WTC11 (cell line): ENCODE data around the gene SORL1. TPM values are rescaled to one million over a fixed set of nuclear protein-coding genes. Genes with fewer than 3 reads are reported as not detected.

Experiments used
- ATAC-seq: fragments of 200-7000 bp; cut with Tn5 transposase; 2 replicates; pipeline ENCODE4 v1.10.0; 2021; ENCODE audit warnings: mild to moderate bottlenecking, moderate library complexity
- CTCF ChIA-PET: fragments of 300-600 bp; sonication (Branson Sonifier 250); formaldehyde crosslinking; loops from one replicate; lab custom pipeline; 2021; ENCODE audit warnings: antibody characterized with exemption; lab: Charles Lee
- POLR2A ChIA-PET: fragments of 350-600 bp; sonication (Branson Sonifier 250); formaldehyde crosslinking; loops from one replicate; lab custom pipeline; 2021; ENCODE audit warnings: antibody characterized with exemption; lab: Charles Lee
- DNase-seq: peaks from one replicate; pipeline ENCODE4 v3.0.0; 2021; ENCODE audit warnings: low spot score
- H3K27ac Mint-ChIP-seq: 2 replicates; pipeline ENCODE4 v1.8.0; 2021; ENCODE audit warnings: mixed read lengths
- H3K27me3 Mint-ChIP-seq: 2 replicates; pipeline ENCODE4 v1.8.0; 2021; ENCODE audit warnings: low read depth, mild to moderate bottlenecking, moderate library complexity, mixed read lengths
- H3K36me3 Mint-ChIP-seq: 2 replicates; pipeline ENCODE4 v1.8.0; 2021; ENCODE audit warnings: mixed read lengths
- H3K4me1 Mint-ChIP-seq: 2 replicates; pipeline ENCODE4 v1.8.0; 2022; ENCODE audit warnings: mixed read lengths
- H3K4me3 Mint-ChIP-seq: 2 replicates; pipeline ENCODE4 v1.8.0; 2021; ENCODE audit warnings: mild to moderate bottlenecking, moderate library complexity, mixed read lengths
- H3K9me3 Mint-ChIP-seq: 2 replicates; pipeline ENCODE4 v1.8.0; 2021; ENCODE audit warnings: mixed read lengths
- CREM ChIP-seq: sonication (generic); formaldehyde crosslinking; IDR thresholded peaks from 2 replicates; pipeline ENCODE4 v1.8.1; 2022; ENCODE audit warnings: mild to moderate bottlenecking, missing genetic modification reagents, moderate library complexity
- CTCF ChIP-seq: fragments of 200-600 bp; IDR thresholded peaks from 2 replicates; pipeline ENCODE4 v1.8.0; 2022; ENCODE audit warnings: antibody characterized with exemption
- ELF4 ChIP-seq: sonication (generic); formaldehyde crosslinking; IDR thresholded peaks from 2 replicates; pipeline ENCODE4 v1.8.1; 2022; ENCODE audit warnings: low read depth, mild to moderate bottlenecking, moderate library complexity, missing genetic modification reagents
- ETV6 ChIP-seq: sonication (generic); formaldehyde crosslinking; IDR thresholded peaks from 2 replicates; pipeline ENCODE4 v1.8.1; 2022; ENCODE audit warnings: mild to moderate bottlenecking, missing genetic modification reagents
- FOXK1 ChIP-seq: sonication (generic); formaldehyde crosslinking; IDR thresholded peaks from 2 replicates; pipeline ENCODE4 v1.8.0; 2022; ENCODE audit warnings: mild to moderate bottlenecking, moderate library complexity, missing genetic modification reagents
- FOXP1 ChIP-seq: sonication (generic); formaldehyde crosslinking; IDR thresholded peaks from 2 replicates; pipeline ENCODE4 v1.8.0; 2022; ENCODE audit warnings: missing genetic modification reagents, mild to moderate bottlenecking, moderate library complexity, borderline replicate concordance
- GABPB1 ChIP-seq: sonication (generic); formaldehyde crosslinking; IDR thresholded peaks from 2 replicates; pipeline ENCODE4 v1.8.1; 2023; ENCODE audit warnings: mild to moderate bottlenecking, missing genetic modification reagents
- GTF2I ChIP-seq: fragments of 250-450 bp; sonication (Bioruptor Pico); conservative IDR thresholded peaks from 2 replicates; pipeline ENCODE4 v1.4.0; 2021; ENCODE audit warnings: mild to moderate bottlenecking
- JAZF1 ChIP-seq: fragments of 250-450 bp; sonication (Bioruptor Pico); IDR thresholded peaks from 2 replicates; pipeline ENCODE4 v1.9.0; 2021; ENCODE audit warnings: moderate library complexity, mild to moderate bottlenecking, inconsistent platforms
- JUN ChIP-seq: sonication (generic); formaldehyde crosslinking; IDR thresholded peaks from 2 replicates; pipeline ENCODE4 v1.8.0; 2023; ENCODE audit warnings: mild to moderate bottlenecking, missing genetic modification reagents
- KAT7 ChIP-seq: sonication (generic); formaldehyde crosslinking; IDR thresholded peaks from 2 replicates; pipeline ENCODE4 v1.8.1; 2023; ENCODE audit warnings: missing genetic modification reagents, mild to moderate bottlenecking, borderline replicate concordance
- NFYB ChIP-seq: sonication (generic); formaldehyde crosslinking; conservative IDR thresholded peaks from 2 replicates; pipeline ENCODE4 v1.8.0; 2022; ENCODE audit warnings: low read depth, missing genetic modification reagents
- PREB ChIP-seq: sonication (generic); formaldehyde crosslinking; IDR thresholded peaks from 2 replicates; pipeline ENCODE4 v1.8.1; 2022; ENCODE audit warnings: mild to moderate bottlenecking, missing genetic modification reagents, moderate library complexity, borderline replicate concordance
- TEAD4 ChIP-seq: sonication (generic); formaldehyde crosslinking; IDR thresholded peaks from 2 replicates; pipeline ENCODE4 v1.8.0; 2022; ENCODE audit warnings: mild to moderate bottlenecking, missing genetic modification reagents
- ZMAT4 ChIP-seq: fragments of 250-450 bp; sonication (Bioruptor Pico); IDR thresholded peaks from 2 replicates; pipeline ENCODE4 v1.9.0; 2021; ENCODE audit warnings: mild to moderate bottlenecking
- total RNA-seq: library from RNA; stranded (reverse); gene quantifications from 3 replicates; pipeline ENCODE4 v1.2.3, GENCODE V29; 2021
- TF ChIP-seq, protein P1 (sequence below): sonication (generic); formaldehyde crosslinking; IDR thresholded peaks from 2 replicates; pipeline ENCODE4 v1.8.1; 2023; ENCODE audit warnings: mild to moderate bottlenecking, missing genetic modification reagents
- TF ChIP-seq, protein P2 (sequence below): sonication (generic); formaldehyde crosslinking; IDR thresholded peaks from 2 replicates; pipeline ENCODE4 v1.8.1; 2022; ENCODE audit warnings: missing genetic modification reagents, borderline replicate concordance
- TF ChIP-seq, protein P3 (sequence below): sonication (generic); formaldehyde crosslinking; IDR thresholded peaks from 2 replicates; pipeline ENCODE4 v1.8.1; 2023; ENCODE audit warnings: mild to moderate bottlenecking, missing genetic modification reagents, borderline replicate concordance
- TF ChIP-seq, protein P4 (sequence below): sonication (generic); formaldehyde crosslinking; IDR thresholded peaks from 2 replicates; pipeline ENCODE4 v1.8.1; 2022; ENCODE audit warnings: low read depth, mild to moderate bottlenecking, moderate library complexity, missing genetic modification reagents, borderline replicate concordance
- TF ChIP-seq, protein P5 (sequence below): sonication (generic); formaldehyde crosslinking; IDR thresholded peaks from 2 replicates; pipeline ENCODE4 v1.8.1; 2023; ENCODE audit warnings: mild to moderate bottlenecking, missing genetic modification reagents, moderate library complexity

The SORL1 gene
- total RNA-seq, 1 experiment from 2014 or later, result 87.1 TPM

GRCh38 chr11:121522043-121522941 lies 70.2 kb downstream of the SORL1 start:
- peaks cover 50% of the 10 kb centered on the region for H3K36me3 Mint-ChIP-seq
- TF ChIP-seq FOXP1 (CRISPR knock-in tag) (no peak), NFYB (CRISPR knock-in tag) (no peak), FOXK1 (no peak), JUN (CRISPR knock-in tag) (no peak), CREM (CRISPR knock-in tag) (no peak), ZMAT4 (CRISPR knock-in tag) (no peak), GABPB1 (CRISPR knock-in tag) (no peak), PREB (CRISPR knock-in tag) (no peak), ELF4 (CRISPR knock-in tag) (no peak), CTCF (no peak), ETV6 (CRISPR knock-in tag) (no peak), JAZF1 (CRISPR knock-in tag) (no peak), KAT7 (CRISPR knock-in tag) (no peak), GTF2I (CRISPR knock-in tag) (no peak), TEAD4 (CRISPR knock-in tag) (no peak)
- TF ChIP-seq, protein P1, sequence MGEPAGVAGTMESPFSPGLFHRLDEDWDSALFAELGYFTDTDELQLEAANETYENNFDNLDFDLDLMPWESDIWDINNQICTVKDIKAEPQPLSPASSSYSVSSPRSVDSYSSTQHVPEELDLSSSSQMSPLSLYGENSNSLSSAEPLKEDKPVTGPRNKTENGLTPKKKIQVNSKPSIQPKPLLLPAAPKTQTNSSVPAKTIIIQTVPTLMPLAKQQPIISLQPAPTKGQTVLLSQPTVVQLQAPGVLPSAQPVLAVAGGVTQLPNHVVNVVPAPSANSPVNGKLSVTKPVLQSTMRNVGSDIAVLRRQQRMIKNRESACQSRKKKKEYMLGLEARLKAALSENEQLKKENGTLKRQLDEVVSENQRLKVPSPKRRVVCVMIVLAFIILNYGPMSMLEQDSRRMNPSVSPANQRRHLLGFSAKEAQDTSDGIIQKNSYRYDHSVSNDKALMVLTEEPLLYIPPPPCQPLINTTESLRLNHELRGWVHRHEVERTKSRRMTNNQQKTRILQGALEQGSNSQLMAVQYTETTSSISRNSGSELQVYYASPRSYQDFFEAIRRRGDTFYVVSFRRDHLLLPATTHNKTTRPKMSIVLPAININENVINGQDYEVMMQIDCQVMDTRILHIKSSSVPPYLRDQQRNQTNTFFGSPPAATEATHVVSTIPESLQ (CRISPR knock-in tag), result no peak
- TF ChIP-seq, protein P2, sequence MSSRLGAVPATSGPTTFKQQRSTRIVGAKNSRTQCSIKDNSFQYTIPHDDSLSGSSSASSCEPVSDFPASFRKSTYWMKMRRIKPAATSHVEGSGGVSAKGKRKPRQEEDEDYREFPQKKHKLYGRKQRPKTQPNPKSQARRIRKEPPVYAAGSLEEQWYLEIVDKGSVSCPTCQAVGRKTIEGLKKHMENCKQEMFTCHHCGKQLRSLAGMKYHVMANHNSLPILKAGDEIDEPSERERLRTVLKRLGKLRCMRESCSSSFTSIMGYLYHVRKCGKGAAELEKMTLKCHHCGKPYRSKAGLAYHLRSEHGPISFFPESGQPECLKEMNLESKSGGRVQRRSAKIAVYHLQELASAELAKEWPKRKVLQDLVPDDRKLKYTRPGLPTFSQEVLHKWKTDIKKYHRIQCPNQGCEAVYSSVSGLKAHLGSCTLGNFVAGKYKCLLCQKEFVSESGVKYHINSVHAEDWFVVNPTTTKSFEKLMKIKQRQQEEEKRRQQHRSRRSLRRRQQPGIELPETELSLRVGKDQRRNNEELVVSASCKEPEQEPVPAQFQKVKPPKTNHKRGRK (CRISPR knock-in tag), result no peak
- TF ChIP-seq, protein P3, sequence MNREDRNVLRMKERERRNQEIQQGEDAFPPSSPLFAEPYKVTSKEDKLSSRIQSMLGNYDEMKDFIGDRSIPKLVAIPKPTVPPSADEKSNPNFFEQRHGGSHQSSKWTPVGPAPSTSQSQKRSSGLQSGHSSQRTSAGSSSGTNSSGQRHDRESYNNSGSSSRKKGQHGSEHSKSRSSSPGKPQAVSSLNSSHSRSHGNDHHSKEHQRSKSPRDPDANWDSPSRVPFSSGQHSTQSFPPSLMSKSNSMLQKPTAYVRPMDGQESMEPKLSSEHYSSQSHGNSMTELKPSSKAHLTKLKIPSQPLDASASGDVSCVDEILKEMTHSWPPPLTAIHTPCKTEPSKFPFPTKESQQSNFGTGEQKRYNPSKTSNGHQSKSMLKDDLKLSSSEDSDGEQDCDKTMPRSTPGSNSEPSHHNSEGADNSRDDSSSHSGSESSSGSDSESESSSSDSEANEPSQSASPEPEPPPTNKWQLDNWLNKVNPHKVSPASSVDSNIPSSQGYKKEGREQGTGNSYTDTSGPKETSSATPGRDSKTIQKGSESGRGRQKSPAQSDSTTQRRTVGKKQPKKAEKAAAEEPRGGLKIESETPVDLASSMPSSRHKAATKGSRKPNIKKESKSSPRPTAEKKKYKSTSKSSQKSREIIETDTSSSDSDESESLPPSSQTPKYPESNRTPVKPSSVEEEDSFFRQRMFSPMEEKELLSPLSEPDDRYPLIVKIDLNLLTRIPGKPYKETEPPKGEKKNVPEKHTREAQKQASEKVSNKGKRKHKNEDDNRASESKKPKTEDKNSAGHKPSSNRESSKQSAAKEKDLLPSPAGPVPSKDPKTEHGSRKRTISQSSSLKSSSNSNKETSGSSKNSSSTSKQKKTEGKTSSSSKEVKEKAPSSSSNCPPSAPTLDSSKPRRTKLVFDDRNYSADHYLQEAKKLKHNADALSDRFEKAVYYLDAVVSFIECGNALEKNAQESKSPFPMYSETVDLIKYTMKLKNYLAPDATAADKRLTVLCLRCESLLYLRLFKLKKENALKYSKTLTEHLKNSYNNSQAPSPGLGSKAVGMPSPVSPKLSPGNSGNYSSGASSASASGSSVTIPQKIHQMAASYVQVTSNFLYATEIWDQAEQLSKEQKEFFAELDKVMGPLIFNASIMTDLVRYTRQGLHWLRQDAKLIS (CRISPR knock-in tag), result no peak
- TF ChIP-seq, protein P4, sequence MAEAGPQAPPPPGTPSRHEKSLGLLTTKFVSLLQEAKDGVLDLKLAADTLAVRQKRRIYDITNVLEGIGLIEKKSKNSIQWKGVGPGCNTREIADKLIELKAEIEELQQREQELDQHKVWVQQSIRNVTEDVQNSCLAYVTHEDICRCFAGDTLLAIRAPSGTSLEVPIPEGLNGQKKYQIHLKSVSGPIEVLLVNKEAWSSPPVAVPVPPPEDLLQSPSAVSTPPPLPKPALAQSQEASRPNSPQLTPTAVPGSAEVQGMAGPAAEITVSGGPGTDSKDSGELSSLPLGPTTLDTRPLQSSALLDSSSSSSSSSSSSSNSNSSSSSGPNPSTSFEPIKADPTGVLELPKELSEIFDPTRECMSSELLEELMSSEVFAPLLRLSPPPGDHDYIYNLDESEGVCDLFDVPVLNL (CRISPR knock-in tag), result no peak
- TF ChIP-seq, protein P5, sequence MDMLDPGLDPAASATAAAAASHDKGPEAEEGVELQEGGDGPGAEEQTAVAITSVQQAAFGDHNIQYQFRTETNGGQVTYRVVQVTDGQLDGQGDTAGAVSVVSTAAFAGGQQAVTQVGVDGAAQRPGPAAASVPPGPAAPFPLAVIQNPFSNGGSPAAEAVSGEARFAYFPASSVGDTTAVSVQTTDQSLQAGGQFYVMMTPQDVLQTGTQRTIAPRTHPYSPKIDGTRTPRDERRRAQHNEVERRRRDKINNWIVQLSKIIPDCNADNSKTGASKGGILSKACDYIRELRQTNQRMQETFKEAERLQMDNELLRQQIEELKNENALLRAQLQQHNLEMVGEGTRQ, result no peak
- ChIA-PET POLR2A (no interaction called here), CTCF (no interaction called here)
- H3K27me3 Mint-ChIP-seq, result no peaks in the 10 kb centered on the region
- H3K27ac Mint-ChIP-seq, result peak overlapping the region; percentile 15; the same call in 1 of the 2 replicates
- ATAC-seq, result no peak
- H3K4me1 Mint-ChIP-seq, result no peaks in the 10 kb centered on the region
- no peak for DNase-seq
- H3K9me3 Mint-ChIP-seq, result peaks cover 8% of the 10 kb centered on the region
- H3K4me3 Mint-ChIP-seq, result no peak overlapping the region
